Glomerular visceral epithelial cell (primary cell): Measurements from ENCODE around the gene DPF1.

ENCODE experiments used
- DNase-seq: peaks from one replicate; pipeline ENCODE4 v3.0.0-alpha.2; 2016; ENCODE audit errors: extremely low spot score

Gene DPF1

DNA sequence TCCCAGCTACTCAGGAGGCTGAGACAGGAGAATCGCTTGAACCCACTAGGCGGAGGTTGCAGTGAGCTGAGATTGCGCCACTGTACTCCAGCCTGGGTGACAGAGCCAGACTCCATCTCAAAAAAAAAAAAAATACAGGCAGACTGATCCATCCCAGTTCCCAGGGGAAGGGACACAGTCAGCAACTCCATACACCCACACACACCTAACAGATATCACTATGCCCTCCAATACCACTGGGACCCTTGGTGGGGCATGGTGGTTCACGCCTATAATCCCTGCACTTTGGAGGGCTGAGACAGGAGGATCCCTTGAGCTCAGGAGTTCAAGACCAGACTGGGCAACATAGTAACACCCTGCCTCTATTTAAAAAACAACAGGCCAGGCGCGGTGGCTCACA lies 2.6 kb downstream of the DPF1 start:
- DNase-seq: no peak

GRCh38 chr19:38219221-38219620 lies 4.8 kb downstream of the DPF1 start:
- DNase-seq: no peak

DNA sequence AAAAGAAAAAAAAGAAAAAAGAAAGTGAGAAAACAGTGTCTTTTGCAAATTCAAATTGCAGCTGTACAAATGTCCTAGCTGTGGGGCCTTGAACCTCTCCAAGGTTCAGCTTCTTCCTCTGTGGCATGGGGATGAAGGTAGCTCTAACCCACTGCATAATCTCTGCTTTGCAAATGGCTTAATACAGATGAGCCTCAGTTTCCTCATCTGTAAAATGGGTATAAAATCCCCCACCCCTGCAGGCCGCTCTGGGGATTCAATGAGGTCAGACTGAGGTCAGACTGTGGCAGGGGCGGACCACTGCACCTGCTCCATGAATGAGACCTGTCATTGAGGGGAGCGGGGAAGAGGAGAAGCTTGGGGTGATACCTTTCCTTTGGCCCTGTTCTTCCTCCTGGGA lies 5.8 kb downstream of the DPF1 start:
- DNase-seq: no peak

- no peak for DNase-seq
These were observed 7.0 kb downstream of the DPF1 start for GRCh38 chr19:38216785-38217641.

- peak; percentile 98 for DNase-seq
These were observed 10.0 kb downstream of the DPF1 start for GRCh38 chr19:38213911-38214625.

DNA sequence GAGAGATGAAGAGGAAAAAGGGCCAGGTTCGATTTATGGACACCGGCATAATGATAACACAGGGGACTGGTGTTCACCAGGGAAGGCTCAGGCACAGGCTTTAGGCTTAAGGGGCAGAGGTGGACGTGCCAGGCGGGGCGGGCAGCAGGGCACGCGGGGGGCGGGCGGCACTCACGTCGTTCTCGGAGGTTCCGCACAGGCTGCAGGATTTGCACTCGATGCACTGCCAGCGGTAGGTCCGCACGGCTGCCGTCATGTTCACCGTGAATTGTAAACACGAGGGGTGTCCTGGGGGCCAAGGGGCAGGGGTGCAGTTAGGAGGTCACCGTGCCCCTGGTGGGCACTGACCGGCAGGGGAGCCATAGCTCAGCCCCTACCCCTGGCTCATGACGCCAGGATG lies 10.6 kb downstream of the DPF1 start:
- DNase-seq: no peak

DNA sequence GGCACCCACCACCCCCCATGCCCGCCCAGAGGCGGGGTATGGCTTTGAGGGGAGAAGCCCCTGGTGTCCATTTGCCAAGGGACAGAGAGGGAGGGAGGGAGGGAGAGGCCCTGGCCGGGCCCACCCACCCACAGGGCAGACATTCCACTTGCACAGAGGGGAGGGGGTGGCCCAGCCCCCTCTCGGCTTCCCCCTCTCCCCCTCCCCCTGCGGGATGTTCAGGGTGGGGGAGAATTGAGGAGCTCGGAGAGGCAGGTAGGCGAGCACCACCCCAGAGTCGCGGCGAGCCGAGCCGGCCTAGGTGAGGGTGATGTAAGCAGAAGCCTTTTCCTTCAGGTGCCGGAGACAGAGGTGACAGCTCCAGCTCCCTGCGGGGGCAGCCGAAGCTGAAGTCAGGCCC lies 12.3 kb downstream of the DPF1 start:
- no peak for DNase-seq

GRCh38 chr19:38211151-38211591 lies 12.9 kb downstream of the DPF1 start:
- DNase-seq: no peak

DNA sequence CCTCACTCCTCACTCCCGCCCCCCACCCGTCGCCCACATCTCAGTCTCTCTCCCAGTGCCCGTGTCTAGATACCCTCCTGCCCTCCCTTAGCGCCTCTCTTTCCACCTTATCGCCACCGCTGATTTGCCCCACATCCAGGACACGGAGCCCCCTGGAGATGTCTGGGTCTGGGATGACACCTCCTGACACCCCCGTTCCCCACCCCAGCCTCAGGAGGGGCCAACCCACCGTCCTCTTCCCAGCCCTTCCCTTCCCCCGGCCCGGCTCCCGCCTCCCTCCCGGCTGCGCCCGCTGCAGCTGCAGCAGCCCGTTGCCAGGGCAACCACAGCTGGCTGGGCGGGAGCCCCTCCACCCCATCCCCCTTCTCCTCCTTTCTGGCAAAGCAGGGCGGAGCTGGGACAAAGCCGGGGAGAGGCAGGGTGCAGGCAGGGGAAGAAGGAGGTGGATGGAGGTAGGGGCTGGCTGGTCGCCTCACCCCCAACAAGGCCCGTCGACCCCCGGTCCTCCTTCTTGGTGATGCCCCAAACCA lies 13.5 kb downstream of the DPF1 start:
- DNase-seq: no peak

DNA sequence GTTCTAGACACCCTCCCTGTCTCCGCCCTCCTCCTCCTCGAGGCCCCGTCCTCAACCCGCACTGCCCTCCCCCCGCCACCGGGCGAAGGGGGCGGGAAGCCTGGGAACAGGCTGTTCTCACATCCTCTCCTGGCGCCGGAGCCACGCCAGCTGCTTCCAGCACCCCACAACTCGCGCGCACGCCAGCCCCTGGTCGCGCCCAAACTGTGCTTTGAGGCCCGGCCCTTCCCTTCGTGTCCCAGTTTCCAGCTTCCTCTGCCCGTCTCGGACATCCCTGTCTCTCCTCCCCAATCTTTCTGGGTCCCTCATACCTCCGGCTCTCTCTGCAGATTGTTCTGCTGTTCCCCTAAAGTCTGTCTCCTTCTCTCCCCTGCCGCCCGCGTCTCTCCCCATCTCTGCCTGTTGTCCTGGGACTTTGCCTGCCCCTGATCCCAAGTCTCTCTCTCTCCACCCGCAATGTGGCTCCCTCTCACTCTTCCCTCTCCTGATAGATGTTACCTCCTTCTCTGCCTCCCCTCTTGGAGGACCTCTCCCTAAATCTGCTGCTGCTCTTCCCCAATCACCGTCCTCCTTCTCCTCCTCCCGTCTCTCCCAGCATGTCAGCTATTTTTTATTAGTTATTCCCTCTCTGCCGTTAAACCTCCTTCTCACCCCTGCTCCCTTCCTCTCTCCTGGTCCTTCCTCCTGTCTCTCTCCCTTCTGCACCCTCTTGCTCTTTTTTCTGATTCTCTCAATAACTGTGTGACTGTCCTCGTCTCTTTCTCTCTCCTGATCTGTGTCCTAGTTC lies 14.2 kb downstream of the DPF1 start:
- DNase-seq: no peak

DNA sequence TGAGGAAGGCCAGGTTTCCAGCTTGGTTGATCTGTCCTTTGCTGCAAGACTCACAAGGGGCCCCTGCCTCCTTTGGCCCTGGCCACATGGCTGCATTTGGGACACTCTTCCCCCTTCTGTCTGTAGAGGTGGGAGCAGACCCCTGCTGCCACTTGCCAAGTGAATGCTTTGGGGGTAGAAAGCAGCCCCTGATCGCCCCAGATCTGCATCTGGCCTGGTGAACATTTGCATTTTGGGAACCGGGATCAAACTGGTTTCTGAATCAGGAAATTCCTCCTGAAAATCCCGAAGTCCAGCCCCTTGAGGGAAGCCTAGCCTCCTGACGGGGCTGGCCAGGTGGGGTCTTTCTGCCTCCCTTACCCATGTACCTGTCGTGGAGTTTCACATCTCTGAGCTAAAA lies 14.9 kb downstream of the DPF1 start:
- DNase-seq: no peak

GRCh38 chr19:38208571-38208970 lies 15.5 kb downstream of the DPF1 start:
- DNase-seq: no peak

- DNase-seq: no peak
These were observed 16.5 kb downstream of the DPF1 start for GRCh38 chr19:38207543-38207942.

DNA sequence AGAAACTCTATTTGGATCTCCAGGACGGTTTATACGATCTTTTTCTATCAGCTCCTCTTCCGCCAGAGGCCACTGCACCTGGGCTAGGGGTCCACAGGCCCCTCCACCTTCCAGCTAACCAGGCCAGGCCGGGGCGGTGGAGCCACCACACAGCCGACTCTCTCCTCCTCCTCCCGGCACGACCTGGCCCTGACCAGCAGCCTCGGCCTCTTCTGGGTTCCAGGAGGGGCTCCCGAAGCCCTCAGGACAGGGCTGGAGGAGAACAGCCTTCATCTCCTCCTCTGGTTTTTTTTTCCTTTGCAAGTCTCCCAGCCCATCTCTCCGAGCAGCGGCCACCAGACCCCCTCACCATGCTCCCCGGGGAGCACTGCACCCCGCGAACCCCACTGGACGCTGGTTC lies 17.1 kb downstream of the DPF1 start:
- DNase-seq: no peak

- DNase-seq: no peak
These were observed 17.8 kb downstream of the DPF1 start for GRCh38 chr19:38206006-38206745.

DNA sequence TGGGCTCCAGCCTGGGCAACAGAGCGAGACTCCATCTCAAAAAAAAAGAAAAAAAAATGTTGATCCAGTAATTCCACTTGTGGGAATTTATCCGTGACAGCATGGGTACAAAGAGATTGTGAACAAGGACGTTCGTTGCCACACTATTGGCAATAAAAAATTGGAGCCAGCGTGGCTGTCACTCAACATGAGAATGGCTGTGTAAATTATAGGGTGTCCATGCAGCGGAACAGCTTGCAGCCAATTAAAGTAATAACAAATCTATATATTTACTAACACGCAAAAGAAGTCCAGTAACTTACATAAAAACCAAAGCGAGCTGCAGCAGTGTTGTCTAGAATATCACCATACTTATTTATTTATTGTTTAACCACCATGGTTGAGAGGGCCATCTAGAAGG lies 19.3 kb downstream of the DPF1 start:
- DNase-seq: no peak

- no peak for DNase-seq
These were observed 19.9 kb downstream of the DPF1 start for GRCh38 chr19:38204096-38204495.

DNA sequence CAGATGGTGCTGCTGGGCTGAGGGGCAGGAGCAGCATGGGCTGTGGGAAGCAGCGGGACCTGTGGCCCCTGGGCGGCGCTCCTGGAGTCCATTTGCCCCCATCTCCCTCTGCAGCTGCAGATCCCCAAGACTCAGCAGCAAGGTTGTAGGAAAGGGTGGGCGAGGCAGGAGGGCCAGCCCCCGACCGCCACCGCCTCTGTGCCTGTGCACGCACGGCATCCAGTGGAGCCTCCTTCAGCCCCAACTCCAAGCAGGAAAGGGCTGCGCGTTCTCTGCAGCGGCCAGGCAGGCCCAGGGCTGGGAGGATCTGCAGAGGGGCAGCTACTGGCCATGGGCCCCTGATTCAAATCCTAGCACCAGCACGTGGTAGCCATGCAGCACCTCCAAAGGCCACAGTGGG lies 20.8 kb downstream of the DPF1 start:
- DNase-seq: no peak

DNA sequence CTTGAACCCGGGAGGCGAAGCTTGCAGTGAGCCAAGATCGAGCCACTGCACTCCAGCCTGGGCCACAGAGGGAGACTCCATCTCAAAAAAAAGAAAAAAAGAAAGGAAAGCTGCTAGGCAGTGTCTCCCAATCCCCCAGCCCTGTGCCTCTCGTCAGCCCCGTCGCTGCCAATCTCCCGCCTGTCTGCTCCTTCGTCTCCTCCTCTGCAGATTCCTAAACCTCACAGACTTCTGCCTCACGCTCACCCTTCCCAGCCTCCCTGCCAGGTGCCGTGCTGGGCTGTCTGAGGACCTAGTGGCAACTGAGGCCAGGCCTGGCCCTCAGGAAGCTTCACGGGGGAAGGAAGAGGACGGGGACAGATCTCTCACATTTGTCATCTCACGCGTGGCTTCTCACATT lies 21.5 kb downstream of the DPF1 start:
- no peak for DNase-seq

- DNase-seq: no peak
These were observed 22.3 kb downstream of the DPF1 start for GRCh38 chr19:38201731-38202130.

- no peak for DNase-seq
These were observed 24.7 kb downstream of the DPF1 start for GRCh38 chr19:38199340-38199739.
